Ishikawa (cell line): ENCODE measurements around the gene BTBD9.

Source experiments
- CEBPB ChIP-seq: IDR thresholded peaks from 2 replicates; pipeline ENCODE4 v1.6.1; 2012
- CREB1 ChIP-seq: IDR thresholded peaks from 2 replicates; pipeline ENCODE4 v1.6.1; 2012; ENCODE audit warnings: low read depth
- EGR1 ChIP-seq: IDR thresholded peaks from 2 replicates; pipeline ENCODE4 v1.6.1; 2012
- EP300 ChIP-seq: IDR thresholded peaks from 2 replicates; pipeline ENCODE4 v1.6.1; 2012; ENCODE audit warnings: borderline replicate concordance
- FOXM1 ChIP-seq: IDR thresholded peaks from 2 replicates; pipeline ENCODE4 v1.6.1; 2012; ENCODE audit warnings: low read depth, borderline replicate concordance
- NFIC ChIP-seq: IDR thresholded peaks from 2 replicates; pipeline ENCODE4 v1.6.1; 2012
- RAD21 ChIP-seq: IDR thresholded peaks from 2 replicates; pipeline ENCODE4 v1.6.1; 2012; ENCODE audit warnings: low read depth
- TAF1 ChIP-seq: IDR thresholded peaks from 2 replicates; pipeline ENCODE4 v1.6.1; 2012; ENCODE audit warnings: low read depth, mild to moderate bottlenecking
- TCF12 ChIP-seq: IDR thresholded peaks from 2 replicates; pipeline ENCODE4 v1.6.1; 2012; ENCODE audit warnings: low read depth
- TEAD4 ChIP-seq: IDR thresholded peaks from 2 replicates; pipeline ENCODE4 v1.6.1; 2012
- YY1 ChIP-seq: IDR thresholded peaks from 2 replicates; pipeline ENCODE4 v1.6.1; 2012; ENCODE audit warnings: low read depth
- ZBTB7A ChIP-seq: IDR thresholded peaks from 2 replicates; pipeline ENCODE4 v1.6.1; 2012; ENCODE audit warnings: low read depth
- TF ChIP-seq, protein P1 (sequence below): IDR thresholded peaks from 2 replicates; pipeline ENCODE4 v1.6.1; 2012
- TF ChIP-seq, protein P2 (sequence below): IDR thresholded peaks from 2 replicates; pipeline ENCODE4 v1.6.1; 2012
- TF ChIP-seq, protein P3 (sequence below): IDR thresholded peaks from 2 replicates; pipeline ENCODE4 v1.6.1; 2012; ENCODE audit warnings: low read depth, mild to moderate bottlenecking

The BTBD9 gene

DNA sequence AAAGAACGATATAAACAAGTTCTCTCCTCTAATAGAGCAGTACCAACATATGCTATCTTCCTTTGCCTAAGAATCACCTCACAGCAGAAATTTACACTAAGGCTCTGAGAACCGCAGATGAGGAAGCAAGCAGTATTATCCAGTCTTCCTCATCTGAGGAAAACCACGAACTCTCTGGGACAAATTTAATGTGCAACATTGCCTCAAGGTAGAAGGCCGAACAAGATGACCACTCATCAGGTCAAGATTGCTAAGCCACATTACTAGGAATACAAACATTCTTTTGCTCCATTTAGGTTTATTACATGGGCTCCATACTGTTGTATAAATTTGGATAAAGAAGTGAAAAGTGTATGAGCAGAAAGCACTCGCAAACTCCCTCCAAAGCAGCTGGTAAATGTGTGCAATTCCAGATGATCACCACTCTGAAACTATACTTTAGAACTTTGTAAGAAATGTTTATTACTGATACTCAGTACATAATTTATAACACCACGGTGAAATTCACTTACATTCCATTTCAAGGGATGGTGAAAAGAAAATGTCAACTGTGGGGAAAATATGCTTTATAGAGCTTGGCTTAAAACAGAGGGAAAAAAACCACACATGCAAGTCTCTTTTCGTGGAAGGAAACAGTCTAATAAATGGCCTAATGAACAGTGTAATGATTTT, 398.4 kb downstream of the BTBD9 start:
- TF ChIP-seq TCF12, result no peak
- no peak for TF ChIP-seq RAD21
- TF ChIP-seq, protein P1, sequence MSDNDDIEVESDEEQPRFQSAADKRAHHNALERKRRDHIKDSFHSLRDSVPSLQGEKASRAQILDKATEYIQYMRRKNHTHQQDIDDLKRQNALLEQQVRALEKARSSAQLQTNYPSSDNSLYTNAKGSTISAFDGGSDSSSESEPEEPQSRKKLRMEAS, result no peak
- no peak for TF ChIP-seq FOXM1
- TF ChIP-seq YY1, result no peak

DNA sequence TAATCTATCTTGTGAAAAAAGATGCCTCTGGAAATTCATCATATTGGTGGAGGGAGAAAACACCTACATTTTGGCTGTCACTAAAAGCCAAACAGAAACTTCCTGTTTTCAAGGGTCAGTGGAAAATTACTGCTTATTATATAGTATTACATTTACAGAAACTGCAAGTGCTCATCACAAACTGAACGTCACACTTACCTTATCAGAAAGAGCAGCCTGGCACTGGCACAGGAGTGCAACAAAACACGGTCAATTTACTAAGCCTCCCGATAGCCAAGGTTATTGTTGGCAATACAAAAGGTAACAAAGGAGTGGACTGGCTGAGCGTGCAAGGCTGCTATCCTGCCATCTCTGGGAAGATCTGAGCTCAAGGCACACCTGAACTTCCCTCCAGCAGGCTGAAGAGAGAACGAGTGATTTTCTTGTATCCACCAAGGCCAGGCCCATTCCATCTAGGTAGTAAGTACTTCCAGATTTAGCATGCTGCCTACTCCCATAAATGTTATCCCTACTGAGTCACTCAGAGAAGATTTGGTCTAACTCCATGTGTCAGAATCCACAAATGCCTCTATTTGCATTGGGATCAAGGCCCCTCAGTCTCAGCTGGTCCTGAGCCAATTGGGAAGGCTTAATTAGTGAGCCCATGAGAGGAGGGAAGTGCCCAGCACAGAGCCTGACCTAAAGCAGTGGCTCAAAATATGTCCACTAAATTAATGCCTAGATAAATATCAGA, 399.8 kb downstream of the BTBD9 start:
- no peak for TF ChIP-seq TAF1

DNA sequence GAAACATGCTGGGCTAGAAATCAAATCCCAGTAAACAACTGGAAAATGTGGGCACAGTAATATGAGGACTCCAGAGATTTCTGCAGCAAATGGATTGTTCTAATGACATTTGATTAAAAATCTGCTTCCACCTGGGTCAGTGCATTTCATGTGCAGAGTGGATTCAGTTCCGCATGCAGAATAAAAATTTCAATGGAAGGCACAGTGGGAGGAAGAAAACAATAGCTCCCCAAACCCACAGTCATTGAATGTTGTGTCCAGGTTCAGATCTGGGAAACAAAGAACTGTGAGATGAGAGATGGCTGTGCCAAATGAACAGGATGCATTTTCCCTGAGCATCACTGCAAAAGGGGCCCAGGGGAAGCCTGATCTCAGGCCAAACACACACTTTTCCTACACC, 403.1 kb downstream of the BTBD9 start:
- TF ChIP-seq CREB1 (no peak), RAD21 (no peak), CEBPB (no peak), EGR1 (no peak), FOXM1 (no peak), NFIC (no peak), TAF1 (no peak), TEAD4 (no peak), EP300 (no peak), ZBTB7A (no peak), TCF12 (no peak), YY1 (no peak)
- TF ChIP-seq, protein P1, result no peak
- TF ChIP-seq, protein P2, sequence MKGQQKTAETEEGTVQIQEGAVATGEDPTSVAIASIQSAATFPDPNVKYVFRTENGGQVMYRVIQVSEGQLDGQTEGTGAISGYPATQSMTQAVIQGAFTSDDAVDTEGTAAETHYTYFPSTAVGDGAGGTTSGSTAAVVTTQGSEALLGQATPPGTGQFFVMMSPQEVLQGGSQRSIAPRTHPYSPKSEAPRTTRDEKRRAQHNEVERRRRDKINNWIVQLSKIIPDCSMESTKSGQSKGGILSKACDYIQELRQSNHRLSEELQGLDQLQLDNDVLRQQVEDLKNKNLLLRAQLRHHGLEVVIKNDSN, result no peak
- TF ChIP-seq, protein P3, sequence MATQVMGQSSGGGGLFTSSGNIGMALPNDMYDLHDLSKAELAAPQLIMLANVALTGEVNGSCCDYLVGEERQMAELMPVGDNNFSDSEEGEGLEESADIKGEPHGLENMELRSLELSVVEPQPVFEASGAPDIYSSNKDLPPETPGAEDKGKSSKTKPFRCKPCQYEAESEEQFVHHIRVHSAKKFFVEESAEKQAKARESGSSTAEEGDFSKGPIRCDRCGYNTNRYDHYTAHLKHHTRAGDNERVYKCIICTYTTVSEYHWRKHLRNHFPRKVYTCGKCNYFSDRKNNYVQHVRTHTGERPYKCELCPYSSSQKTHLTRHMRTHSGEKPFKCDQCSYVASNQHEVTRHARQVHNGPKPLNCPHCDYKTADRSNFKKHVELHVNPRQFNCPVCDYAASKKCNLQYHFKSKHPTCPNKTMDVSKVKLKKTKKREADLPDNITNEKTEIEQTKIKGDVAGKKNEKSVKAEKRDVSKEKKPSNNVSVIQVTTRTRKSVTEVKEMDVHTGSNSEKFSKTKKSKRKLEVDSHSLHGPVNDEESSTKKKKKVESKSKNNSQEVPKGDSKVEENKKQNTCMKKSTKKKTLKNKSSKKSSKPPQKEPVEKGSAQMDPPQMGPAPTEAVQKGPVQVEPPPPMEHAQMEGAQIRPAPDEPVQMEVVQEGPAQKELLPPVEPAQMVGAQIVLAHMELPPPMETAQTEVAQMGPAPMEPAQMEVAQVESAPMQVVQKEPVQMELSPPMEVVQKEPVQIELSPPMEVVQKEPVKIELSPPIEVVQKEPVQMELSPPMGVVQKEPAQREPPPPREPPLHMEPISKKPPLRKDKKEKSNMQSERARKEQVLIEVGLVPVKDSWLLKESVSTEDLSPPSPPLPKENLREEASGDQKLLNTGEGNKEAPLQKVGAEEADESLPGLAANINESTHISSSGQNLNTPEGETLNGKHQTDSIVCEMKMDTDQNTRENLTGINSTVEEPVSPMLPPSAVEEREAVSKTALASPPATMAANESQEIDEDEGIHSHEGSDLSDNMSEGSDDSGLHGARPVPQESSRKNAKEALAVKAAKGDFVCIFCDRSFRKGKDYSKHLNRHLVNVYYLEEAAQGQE, result no peak

- TF ChIP-seq NFIC (no peak), CREB1 (no peak), TAF1 (no peak), CEBPB (no peak), TEAD4 (no peak), FOXM1 (no peak), TCF12 (no peak), YY1 (no peak), EP300 (no peak), ZBTB7A (no peak), RAD21 (no peak), EGR1 (no peak)
- TF ChIP-seq, protein P2, result no peak
Measured at GRCh38 chr6:38234934-38235682, 404.6 kb downstream of the BTBD9 start.

GRCh38 chr6:38234141-38234540, 405.6 kb downstream of the BTBD9 start:
- no peak for TF ChIP-seq FOXM1
- TF ChIP-seq TAF1, result no peak
- no peak for TF ChIP-seq CEBPB
- TF ChIP-seq YY1, result no peak
- no peak for TF ChIP-seq TEAD4
- TF ChIP-seq, protein P3, result no peak
- TF ChIP-seq, protein P1, result no peak
